Femur (tissue), 1 donor: ENCODE results near the gene UTP25.
"Not testable (repeated sequence)": the region's sequence is repeated elsewhere in the genome, so short reads cannot be mapped to it uniquely, and the experiment has no call there.

Experiments
- DNase-seq: peaks from one replicate; pipeline ENCODE4 v3.0.0-alpha.2; 2017

Gene UTP25

DNA sequence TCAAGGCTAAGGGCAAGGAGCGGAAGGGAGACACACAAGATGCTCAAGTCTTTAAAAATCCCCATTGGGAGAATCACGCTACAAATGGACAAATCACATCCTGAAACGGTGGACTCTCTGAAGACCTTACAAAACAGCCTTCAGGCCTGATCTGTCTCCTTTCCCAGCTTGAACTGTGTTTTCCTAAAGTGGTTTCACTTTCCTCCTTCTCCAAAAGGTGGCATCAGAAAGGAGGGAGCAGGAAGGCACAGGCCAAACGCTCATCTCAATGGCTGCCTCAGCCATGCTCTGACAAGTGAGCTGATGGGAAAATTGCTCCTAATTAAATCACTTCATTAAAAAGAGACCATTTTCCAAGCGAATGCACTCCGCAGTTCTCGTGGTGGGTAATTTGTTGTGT, 47.7 kb downstream of the UTP25 start:
- DNase-seq: no peak

DNA sequence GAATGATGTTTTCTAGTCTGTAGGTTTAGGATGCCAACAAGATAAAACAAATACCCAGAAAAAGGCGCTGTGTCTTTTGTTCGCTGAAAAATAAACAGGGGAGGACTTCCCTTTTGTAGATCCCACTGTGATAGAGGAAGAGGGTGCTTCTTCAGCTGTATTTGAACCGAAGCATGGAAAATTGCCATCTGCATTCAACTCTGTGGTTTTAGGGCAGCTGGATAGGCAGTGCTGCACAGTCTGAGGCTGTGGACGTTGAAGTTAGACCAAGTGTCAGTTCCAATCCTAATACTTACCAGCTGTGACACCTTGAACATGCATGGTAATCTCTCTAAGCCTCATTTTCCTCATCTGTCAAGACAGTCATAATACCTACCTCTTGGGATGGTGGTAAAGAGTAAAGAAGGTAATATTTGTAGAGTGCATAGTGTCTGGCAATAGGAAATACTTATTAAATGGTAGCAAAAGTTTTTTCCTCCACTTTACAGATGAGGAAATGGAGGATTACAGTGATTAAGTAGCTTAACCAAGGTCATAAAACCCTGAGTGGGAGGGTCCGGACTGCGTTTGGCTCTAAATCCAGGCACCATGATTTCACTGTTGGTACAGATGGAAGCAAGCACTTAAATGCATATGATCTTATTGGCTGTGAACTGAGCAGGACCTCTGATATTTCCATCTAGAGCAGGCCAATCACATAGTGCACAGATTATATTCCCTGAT, 48.5 kb downstream of the UTP25 start:
- no peak for DNase-seq

DNA sequence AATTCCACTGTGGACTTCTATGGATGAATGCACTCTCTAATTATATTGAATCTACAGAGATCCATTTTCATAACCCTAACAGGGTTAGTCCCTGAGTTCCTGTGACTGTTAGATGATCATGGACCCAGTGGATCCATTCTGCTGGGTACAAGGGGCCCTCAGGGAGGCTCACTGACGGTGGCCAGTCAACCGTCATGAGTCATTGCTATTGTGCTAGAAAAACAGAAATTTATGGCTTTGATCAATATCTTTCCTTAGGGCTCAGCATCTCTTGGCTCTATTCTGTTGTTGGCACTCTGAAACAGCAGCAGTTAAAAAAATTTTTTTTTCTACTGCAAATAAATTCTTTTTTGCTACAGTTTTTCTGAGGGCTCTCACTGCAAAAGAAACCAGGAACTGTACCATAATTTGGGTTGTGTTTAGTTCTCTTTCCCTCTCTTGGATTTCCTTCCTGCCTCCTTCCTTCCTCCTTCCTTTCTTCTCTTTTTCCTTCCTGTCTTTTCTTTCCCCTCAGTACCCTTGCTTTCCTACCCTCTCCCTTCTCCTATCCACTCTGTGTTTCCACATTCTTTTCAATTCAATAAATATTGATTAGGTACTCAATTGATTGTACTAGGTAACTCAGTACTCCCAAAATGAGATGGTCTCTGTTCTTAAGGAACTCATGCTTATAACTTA, 49.5 kb downstream of the UTP25 start:
- DNase-seq: no peak

DNA sequence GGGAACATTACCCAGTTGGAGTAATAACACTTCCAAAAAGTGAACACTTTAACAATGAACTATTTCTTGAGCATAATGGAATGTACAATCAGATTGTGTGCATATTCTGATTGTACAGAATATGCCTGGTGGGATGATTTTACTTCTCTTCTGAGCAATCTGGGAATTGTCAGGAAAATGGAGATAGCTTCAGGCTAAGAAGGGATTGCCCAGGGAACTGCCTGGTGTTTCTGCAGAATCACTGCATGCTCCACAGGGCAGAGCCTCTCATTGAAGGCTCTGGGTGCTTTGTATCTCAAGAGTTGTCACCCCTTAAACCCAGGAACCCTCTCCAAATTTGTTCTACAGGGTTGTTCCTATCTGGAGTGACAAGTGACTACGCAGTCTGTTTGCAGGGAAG, 51.2 kb downstream of the UTP25 start:
- no peak for DNase-seq

DNA sequence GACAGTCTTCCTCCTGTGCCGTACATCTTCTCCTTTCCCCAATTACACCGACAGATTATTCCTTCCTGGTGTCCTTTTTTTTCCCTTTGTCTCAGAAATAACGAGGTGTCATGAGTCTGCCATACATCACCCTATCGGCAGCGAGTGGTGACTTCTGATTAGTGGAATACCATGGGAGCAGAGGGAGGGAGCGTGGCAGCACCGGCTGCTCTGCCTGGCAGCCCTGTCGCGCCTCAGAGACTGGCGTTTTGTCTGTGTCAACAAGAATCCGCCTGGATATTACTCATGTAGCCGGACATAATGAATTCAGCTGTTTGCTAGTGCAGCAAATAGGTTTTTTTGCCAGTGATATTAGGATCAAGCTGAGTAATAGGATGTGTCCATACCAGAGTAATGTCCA, 51.8 kb downstream of the UTP25 start:
- no peak for DNase-seq

DNA sequence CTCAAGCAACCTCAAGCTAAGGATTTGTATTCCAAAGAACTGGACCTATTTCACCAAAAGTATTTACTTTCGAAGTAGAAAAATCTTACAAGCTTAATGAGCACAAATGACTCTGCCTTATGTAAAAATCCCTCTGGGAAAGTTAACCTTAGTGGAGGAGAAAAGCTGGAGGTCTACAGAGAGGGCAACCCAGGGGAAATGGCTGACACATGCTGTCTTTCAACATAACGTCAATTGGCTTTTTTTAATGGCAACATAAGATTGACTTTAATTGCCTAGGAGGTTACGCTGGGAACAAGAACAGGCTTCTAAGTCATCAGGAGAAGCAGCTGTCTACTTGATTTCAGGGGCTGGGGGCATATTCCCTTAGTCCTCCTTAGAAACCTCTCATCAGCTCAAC, 52.3 kb downstream of the UTP25 start:
- no peak for DNase-seq

DNA sequence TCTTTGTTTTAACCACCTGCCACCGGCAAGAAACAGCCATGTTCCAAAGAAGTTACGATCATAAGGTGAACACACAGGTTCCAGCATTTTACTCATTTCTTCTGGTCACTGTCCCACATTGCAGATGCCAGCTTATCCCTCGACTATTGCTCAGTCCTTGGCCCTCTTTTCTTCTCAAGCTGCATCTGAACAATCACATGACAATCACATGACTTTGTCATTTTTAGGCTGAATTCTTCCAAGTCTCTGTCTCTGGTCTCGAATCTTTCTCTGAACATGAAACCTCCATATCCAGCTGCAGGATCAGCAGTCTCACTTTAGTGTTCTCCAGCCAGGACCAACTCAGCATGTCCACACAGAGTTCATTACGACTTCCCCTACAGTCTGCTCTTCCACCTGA, 53.8 kb downstream of the UTP25 start:
- no peak for DNase-seq

DNA sequence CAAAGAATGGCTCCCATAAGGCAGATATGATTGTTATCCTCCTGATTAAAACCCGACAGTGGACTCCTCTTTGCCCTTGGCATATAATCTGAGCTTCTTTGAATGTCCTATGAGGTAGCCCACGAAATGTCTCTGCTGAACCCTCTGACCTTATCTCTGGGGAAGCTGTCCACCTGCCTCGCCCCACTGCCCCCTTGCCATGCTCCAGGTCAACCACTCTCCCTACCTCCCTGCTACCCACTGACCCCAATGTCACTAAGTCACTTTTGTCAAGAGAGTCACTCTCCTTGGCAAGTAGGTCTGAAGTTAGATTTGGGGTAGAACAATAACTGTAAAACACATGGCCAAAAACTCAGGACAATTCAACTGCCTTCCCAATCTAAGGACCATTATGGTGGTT, 54.5 kb downstream of the UTP25 start:
- no peak for DNase-seq

DNA sequence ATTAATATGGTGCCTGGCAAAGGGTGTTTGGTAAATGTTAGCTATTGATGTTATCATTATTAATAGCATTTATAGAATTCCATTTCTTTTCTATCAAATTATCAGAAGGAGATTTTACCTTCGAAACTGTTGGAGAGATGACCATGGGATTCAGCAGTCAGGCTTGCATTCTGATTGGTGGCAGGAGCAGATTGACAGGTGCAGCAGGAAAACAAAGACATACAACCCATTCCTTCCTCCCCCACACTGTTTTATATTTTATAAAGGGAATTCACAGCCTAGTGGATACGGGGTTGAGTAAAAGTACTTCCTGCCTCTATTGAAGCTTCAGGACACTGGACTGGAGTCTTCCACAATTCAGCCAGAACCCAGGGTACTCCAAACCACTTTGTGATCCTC, 55.2 kb downstream of the UTP25 start:
- DNase-seq: no peak

DNA sequence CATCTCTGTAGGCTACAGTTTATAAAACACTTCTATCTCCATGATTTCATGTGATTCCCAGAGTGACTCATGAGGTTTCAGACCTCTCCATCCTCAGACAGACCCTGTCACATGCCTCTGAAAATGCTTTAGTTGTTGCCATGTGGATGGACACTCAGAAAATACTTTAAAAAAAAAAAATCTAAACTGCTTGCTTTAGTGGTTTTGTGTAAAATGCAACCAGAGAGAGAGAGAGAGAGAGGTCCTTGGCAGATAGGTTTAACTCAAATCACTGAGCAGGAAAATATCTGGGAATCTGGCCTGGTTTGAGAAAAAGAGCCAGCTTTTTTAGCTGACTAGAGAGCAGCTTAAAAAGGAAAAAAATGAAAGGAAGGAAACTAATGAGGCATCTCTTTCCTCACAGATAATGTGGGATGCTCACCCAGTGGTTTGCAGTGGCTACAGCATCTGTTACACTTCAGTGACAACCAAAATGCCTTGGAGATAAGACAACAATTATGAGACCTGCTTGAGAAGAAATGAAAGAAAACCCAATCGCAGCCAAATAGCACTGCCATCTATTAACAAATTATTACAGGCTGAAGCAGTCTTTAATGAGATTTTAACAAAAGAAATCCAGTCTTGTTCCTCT, 55.7 kb downstream of the UTP25 start:
- DNase-seq: no peak

DNA sequence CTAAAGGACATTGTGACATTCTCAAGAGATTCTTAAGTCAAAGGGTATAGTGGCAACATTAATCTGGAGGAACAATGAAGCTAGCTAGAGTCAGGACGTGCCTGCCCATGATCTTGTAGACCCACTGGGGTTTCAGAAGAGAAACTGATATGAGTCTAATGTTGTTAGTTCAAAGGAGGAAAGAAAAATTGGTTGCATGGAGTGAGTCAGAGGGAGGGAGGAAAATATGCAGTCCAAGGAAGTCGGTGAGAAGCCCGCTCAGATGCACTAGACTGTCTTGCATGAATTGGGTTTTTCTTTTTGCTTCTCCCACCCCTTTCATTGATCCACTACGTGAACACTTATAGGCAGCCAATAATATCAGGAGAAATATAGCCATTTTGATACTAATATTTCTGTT, 56.5 kb downstream of the UTP25 start:
- DNase-seq: no peak

DNA sequence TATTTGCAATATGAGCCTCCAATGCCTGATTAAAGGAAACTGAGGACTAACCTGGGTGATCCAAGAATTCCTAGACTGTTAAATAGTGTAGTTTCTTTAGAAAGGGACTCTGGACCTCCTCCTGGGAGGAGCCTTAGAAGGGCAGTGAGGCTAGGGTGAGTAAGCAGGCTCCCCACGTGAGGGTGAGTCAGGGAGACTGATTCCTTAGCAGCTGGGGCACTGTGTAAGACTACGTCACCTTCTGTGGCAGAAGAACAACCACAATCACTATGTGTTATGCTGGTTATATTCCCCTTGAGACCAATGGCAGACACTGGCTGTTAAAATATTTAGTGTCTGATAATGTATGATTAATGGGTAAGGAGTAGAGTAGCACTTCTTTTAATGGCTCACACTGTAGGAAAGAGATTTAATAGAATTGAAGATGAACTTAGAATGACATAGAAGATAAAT, 56.9 kb downstream of the UTP25 start:
- no peak for DNase-seq

DNA sequence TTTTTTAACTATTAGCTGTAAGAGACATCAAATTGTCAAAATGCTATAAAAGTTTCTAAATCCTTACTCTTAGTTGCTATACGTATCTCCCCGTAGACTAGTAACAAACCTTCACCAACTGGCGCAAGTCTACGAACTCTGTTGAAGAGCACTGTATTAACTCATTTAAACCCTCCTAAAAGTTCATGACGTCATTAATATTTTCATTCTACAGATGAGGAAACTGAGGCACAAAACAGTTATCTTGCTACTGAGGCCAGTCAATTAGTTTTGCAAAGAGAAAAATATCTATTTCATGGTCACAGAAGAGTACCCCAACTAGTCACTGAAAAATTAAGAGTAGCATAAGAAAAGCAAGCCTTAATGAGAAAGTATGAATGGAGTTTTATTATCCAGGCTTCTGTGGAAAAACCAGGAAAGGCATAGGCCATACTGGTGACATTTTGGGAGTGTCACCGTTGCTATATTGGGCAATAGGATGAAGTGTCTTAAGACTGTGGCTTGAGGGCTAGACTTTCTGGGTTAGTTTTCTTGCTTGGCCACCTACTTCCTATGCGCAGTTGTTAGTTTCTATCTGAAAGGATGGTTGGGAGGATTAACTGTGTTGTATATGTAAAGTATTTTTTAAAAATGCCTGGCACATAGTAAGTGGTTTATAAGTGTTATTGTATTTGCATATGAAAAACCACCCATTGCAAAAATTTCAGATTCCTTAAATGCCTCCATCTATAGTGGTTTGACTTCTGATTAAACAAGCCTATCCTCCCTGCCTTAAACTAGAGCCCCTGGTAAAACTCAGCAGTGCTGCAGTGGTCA, 57.8 kb downstream of the UTP25 start:
- DNase-seq: no peak

DNA sequence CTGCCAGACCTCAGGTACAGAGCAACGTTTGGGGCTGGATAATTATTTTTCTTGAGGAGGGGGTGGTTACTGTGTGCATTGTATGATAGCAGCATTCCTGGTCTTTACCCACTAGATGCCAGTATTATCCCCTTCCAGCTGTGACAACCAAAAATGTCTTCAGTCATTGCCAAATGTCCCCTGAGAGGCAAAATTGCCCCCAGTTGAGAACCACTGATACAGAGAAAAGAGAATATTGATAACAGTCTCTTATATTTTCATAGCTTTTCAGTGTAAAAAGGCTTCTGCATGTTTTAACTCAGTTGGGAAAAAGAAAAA, 58.4 kb downstream of the UTP25 start:
- DNase-seq: no peak

DNA sequence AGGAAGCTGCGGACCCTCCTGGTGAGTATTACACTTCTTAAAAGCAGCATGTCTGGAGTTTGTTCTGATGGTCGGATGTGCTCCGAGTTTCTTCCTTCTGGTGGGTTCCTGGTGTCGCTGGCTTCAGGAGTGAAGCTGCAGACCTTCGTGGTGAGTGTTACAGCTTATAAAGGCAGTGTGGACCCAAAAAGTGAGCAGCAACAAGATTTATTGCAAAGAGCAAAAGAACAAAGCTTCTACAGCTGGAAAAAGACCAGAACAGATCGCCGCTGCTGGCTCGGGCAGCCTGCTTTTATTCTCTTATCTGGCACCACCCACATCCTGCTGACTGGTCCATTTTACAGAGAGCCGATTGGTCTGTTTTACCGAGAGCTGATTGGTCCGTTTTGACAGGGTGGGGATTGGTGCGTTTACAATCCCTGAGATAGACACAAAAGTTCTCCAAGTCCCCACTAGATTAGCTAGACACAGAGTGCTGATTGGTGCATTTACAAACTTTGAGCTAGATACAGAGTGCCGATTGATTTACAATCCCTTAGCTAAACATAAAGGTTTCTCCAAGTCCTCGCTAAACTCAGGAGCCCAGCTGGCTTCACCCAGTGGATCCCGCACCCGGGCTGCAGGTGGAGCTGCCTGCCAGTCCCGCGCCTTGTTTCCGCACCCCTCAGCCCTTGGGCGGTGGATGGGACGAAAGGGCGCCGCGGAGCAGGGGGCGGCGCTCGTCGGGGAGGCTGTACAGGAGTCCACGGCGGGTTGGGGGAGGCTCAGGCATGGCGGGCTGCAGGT, 60.7 kb downstream of the UTP25 start:
- DNase-seq: not testable (repeated sequence)

DNA sequence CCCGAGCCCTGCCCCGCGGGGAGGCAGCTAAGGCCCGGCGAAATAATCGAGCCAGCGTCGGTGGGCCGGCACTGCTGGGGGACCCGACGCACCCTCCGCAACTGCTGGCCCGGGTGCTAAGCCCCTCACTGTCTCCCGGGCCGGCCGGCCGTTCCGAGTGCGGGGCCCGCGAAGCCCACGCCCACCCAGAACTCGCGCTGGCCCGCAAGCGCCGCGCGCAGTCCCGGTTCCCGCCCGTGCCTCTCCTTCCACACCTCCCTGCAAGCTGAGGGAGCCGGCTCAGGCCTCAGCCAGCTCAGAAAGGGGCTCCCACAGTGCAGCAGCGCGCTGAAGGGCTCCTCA, 61.3 kb downstream of the UTP25 start:
- no peak for DNase-seq

DNA sequence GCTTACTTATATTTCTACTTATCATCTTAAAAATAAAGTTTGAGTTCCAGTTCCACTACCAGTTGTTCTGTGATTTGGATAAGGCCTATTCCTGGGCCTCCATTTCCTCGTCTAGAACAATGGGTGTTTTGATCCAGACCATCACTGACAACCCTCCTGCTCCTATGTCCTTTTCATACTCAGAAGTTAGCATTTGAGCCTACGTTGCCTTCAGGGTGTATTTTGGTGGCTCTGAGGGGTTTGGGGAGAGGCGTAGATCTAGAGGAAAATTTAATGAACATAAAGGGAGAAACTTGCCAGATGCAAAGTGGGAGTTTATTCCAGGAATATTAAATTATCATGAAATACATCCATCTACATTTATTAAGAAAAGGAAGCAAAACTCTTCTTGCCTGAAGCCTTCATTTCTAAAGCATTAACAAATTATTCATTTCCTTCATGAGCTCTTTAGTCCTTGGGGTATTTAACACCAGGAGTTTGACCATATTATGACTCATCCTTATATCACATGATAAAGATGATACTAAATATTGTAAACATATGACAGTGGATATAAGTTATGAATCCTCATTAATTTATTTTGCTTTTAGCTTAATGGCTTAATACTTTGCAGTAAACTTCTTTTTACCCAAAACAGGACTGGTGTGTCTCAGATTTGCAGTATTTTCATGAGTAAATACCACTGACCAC, 63.0 kb downstream of the UTP25 start:
- no peak for DNase-seq

DNA sequence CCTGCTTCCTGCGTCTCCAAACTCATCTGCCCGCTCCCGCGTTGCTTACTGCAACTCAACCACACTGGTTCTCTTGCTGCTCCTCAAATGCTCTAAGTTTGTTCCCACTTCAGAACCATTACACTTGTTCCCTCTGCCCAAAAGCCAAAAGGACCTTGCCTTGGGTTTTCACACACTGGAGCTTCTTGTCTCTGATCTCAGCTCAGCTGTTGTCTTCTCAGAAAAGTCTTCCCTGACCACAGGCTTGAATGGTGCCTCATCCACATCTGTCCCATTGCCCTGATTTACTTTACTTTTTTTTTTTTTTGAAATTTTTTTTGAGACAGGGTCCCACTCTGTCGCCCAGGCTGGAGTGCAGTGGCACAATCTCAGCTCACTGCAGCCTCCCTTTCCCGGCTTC, 66.0 kb downstream of the UTP25 start:
- DNase-seq: no peak

DNA sequence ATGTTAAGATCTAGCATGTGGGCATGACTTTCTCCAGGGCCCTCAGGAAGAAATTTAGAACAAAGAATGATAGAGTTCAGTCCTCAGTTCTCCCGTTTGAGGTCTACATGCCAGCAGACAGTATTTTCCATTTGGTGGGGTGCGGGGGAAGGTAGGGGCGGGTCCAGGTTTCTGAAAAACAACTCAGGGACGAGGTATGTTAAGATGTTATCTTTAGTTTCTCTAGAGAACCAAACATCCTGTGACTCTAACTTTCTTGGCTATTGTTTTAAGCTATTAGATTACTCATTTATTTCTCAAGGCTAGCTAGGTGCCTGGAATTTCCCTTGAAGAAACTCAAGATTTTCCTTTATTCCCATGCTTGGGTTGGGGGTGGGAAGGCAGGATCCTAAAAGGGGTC, 67.9 kb downstream of the UTP25 start:
- DNase-seq: no peak

DNA sequence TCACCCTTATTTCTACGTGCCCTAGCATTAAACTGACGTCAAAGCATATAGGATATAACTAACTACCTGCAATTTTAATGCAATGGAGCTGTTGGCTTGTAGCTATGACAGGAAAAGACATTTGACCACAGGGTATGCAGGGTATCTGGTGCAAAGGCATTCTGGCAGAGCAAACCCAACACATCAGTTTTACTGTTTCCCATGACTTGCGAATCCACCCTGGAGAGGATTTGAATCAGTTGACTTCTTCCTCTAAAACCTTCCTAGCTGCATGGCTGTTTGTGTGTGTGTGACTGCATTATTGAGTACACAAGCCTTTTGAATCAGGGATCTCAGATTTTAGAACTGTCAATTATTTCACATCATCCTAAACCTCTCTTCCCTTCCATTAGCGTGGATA, 68.6 kb downstream of the UTP25 start:
- no peak for DNase-seq

DNA sequence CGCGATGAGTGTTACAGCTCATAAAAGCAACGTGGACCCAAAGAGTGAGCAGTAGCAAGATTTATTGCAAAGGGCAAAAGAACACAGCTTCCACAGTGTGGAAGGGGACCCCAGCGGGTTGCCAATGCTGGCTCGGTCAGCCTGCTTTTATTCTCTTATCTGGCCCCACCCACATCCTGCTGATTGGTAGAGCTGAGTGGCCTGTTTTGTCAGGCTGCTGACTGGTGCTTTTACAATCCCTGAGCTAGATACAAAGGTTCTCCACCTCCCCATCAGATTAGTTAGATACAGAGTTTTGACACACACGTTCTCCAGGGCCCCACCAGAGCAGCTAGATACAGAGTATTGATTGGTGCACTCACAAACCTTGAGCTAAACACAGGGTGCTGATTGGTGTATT, 70.5 kb downstream of the UTP25 start:
- not testable (repeated sequence) for DNase-seq

DNA sequence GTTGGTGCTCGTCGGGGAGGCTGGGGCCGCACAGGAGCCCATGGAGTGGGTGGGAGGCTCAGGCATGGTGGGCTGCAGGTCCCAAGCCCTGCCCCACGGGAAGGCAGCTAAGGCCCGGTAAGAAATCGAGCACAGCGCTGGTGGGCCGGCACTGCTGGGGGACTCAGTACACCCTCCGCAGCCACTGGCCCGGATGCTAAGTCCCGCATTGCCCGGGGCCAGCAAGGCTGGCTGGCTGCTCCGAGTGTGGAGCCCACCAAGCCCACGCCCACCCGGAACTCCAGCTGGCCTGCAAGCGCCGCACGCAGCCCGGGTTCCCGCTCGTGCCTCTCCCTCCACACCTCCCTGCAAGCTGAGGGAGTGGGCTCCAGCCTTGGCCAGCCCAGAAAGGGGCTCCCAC, 71.1 kb downstream of the UTP25 start:
- not testable (repeated sequence) for DNase-seq
